HG03439 (cell line): Measurements from ENCODE around the gene AIFM2.
"Not testable (repeated sequence)": the region's sequence is repeated elsewhere in the genome, so short reads cannot be mapped to it uniquely, and the experiment has no call there.

ENCODE experiments used
- ATAC-seq: cut with Tn5 transposase; IDR thresholded peaks from one replicate; pipeline ENCODE4 v1.9.1; 2021; ENCODE audit warnings: mild to moderate bottlenecking, moderate library complexity; ENCODE audit not compliant: unreplicated experiment

AIFM2 gene

GRCh38 chr10:70123817-70124216 lies 8.8 kb downstream of the AIFM2 start:
- no peak for ATAC-seq

DNA sequence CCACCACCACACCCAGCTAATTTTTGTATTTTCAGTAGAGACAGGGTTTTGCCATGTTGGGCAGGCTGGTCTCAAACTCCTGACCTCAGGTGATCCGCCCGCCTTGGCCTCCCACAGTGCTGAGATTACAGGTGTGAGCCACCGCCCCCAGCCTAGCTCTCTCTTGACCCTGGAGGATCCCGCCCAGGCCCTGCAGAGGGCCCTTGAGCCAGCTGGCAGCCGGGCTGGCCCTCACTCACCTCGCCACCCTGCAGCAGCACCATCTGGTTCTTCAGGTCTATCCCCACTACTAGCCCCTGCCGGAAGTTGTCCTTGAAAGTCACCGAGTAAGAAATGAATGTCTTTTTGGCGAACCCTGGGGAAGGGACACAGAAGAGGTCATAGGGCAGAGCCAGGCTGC lies 9.5 kb downstream of the AIFM2 start:
- ATAC-seq, result not testable (repeated sequence)

DNA sequence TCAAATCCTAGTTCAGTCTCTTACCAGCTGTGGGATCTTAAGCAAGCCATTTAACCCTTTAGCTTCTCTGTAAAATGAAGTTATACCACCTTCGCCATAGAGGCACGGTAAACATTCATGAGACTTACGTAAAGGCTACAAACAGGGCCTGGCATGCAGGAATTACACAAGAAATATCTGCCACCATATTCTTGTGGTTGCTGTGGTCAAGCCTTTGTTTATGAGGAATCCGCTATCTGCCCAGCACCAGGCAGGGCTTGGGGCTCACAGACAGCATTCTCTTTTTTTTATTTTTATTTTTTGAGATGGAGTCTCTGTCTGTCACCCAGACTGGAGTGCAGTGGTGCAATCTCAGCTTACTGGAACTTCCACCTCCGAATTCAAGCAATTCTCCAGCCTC lies 9.9 kb downstream of the AIFM2 start:
- no peak for ATAC-seq

GRCh38 chr10:70121281-70121949 lies 11.2 kb downstream of the AIFM2 start:
- ATAC-seq, result no peak

GRCh38 chr10:70120417-70120816 lies 12.2 kb downstream of the AIFM2 start:
- no peak for ATAC-seq

GRCh38 chr10:70119623-70120022 lies 13.0 kb downstream of the AIFM2 start:
- ATAC-seq, result no peak

- no peak for ATAC-seq
Observed at GRCh38 chr10:70119197-70119596, 13.4 kb downstream of the AIFM2 start.

GRCh38 chr10:70118196-70118595 lies 14.4 kb downstream of the AIFM2 start:
- ATAC-seq, result no peak

GRCh38 chr10:70117646-70118045 lies 15.0 kb downstream of the AIFM2 start:
- ATAC-seq, result no peak

DNA sequence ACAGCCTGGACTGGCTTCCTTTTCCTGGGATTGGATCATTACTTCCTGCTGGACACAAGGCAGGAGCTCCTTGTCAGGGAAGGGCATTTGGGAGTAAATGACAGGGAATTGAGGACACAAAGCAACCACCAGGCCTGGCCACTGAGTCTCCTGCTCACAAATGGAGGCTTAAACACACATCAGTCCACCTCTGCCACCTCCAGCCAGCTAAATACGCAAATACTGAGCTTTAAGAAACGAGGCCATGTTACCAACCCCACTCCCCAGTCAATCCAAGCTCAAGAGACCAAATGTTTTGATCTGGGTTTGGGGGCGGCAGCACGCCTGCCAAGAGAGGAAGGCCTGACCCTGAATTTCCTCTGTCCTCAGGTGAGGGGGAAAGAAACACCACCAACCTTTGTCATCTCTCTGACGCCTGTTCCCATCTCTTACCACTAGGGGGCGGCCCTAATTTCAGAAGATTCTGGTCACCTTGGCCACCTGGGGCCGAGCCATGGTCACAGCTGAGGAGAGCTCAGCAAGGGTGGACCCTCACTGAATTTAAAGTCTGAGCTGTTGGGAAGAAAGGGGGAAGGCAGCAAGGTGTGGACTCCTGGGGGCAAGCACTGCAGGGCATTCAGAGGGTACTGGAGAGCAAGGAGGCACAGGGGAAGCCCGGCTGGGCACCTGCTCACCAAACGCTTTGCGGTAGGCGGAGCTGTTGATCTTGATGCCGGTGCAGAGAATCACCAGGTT lies 16.5 kb downstream of the AIFM2 start:
- ATAC-seq, result peak; percentile 49

GRCh38 chr10:70114902-70115301 lies 17.7 kb downstream of the AIFM2 start:
- no peak for ATAC-seq

- ATAC-seq, result no peak
Observed at GRCh38 chr10:70112071-70112470, 20.6 kb downstream of the AIFM2 start.

DNA sequence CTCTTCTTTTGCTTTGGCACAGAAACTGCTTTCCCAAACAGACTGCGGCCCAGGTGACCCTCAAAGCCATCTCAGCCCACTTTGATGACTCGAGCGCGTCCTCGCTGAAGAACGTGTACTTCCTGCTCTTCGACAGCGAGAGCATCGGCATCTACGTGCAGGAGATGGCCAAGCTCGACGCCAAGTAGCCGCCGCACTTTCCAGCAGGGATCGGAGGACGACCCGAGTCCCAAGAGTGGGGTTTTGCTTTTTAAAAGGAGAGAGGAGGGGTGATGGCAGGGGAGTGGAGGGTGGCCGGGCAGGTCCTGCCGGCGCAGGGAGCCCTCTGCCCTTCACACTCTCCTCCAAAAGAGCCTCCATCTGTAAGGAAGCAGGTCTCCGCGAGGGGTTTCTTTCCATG lies 21.1 kb downstream of the AIFM2 start:
- no peak for ATAC-seq

DNA sequence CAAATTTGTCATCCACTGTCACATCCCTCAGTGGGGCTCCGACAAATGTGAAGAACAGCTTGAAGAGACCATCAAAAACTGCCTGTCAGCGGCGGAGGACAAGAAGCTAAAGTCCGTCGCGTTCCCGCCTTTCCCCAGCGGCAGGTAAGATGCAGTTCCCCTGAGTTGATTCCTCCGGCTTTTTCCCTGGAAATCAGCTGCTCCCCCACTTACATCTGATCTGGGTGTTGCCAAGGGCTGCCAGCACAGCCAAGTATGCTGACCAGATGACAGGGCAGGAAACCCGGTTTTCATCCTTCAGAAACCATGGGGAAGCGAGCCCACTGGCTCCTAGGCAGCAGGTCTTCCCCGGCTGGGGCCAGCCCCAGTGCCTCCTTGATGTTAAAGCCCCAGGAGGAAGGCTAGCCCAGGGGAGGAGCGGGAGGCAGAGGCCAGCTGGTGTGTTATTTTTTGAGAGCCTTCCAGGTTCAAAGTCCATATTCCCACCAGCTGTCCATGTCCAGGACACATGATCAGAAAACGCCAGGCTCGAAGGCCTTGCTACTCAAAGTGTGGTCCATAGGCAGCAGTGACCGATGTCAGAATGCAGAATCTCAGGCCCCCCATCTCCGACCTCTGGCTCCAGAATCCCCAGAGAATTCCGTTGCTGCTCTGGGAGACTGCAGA lies 23.4 kb downstream of the AIFM2 start:
- ATAC-seq, result no peak

DNA sequence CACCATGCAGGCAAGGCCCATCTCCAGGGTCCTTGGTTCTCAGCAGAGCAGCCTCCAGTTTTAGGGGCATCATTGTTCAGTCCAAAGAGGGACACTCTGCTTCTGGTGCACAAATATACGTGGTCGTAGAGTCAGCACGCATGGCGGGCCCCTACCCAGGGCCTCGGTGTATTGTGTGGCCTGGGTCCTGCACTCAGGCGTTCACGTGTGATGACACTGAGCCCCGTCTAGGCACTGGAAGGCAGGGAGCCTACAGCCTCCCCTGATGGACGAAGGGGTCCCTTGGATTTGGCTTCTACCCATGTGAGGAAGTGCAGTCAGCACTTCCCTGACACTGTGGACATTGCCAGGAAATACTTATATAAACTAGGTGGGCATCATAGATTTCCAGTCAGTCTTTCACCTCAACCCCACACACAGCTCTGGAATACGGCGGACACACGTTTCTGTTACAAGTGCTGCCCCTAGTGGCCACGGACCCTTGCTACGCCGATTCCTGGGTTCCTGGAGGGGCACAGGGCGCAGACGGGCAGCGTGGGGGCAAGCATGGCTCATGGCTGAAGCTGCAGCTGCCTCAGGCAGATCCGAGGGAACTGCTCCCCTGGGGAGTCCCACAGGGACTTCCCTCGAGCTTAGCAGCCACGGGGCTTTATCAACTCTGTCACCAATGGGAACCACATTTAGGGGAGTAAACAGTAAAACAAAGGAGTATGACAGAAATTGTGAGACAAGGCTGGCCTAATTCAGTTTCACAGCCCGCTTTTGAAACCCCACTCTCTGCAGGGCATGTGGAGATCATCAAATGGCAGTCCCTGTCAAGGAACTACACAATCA lies 25.4 kb downstream of the AIFM2 start:
- peak; percentile 43 for ATAC-seq

DNA sequence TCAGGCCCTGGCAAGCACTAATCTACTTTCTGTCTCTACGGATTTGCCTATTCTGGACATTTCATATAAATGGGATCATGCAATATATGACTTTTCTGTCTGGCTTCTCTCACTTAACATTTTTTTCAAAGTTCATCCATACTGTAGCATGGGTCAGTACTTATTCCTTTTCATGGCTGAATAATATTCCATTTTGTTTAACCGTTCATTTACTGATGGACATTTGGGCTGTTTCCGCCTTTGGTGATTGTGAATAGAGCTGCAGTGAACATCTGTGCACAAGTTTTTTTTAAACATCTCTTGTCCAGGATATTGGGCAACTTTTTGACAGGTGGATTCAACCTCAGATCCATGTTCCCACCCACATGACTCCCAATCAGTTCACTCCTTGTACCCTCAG lies 31.0 kb downstream of the AIFM2 start:
- no peak for ATAC-seq

GRCh38 chr10:70101068-70101562 lies 31.5 kb downstream of the AIFM2 start:
- not testable (repeated sequence) for ATAC-seq

GRCh38 chr10:70098271-70098670 lies 34.4 kb downstream of the AIFM2 start:
- no peak for ATAC-seq

GRCh38 chr10:70097459-70097858 lies 35.2 kb downstream of the AIFM2 start:
- no peak for ATAC-seq

DNA sequence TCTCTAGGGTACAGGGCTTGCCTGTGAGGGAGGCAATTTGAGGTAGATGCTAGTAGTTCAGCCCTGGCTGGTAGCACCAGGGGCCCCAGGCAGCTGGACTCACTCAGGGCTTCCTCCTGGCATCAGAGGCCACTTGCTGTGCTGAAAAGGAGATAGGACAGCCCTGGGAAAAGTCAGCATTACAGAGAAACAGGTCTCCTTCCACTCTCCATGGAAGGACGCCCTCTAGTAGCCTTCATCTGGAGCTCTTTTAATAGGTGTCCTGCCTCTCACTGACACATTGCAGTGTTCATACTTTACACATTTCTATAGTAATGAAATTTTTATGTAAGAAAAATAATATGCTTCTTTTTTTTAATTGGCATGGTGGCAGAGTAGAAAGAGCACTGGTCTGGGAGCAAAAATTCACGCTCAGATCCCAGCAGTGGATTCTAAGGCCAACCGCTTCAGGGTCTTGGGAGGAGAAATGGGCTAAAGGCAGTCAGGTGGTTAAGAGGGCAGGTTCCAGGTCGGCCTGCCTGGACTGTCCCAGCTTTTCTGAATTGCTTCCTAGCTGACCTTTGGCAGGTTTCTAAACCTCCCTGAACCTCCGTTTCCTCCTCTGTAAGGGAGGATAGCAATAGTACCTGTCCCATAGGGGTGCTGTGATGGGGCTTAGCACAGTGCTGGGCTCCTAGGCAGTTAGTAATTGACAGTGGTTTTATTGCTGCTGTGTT lies 35.8 kb downstream of the AIFM2 start:
- ATAC-seq, result no peak
